ENCODE data around the gene U2AF1L4. TPM values are rescaled to one million over a fixed set of nuclear protein-coding genes. Genes with fewer than 3 reads are reported as not detected.
A peak's percentile ranks its signal among the peaks of the same experiment; 100 is the strongest.

Gene U2AF1L4
- total RNA-seq, 1 donor from 2014 or later = 12.8 TPM

DNA sequence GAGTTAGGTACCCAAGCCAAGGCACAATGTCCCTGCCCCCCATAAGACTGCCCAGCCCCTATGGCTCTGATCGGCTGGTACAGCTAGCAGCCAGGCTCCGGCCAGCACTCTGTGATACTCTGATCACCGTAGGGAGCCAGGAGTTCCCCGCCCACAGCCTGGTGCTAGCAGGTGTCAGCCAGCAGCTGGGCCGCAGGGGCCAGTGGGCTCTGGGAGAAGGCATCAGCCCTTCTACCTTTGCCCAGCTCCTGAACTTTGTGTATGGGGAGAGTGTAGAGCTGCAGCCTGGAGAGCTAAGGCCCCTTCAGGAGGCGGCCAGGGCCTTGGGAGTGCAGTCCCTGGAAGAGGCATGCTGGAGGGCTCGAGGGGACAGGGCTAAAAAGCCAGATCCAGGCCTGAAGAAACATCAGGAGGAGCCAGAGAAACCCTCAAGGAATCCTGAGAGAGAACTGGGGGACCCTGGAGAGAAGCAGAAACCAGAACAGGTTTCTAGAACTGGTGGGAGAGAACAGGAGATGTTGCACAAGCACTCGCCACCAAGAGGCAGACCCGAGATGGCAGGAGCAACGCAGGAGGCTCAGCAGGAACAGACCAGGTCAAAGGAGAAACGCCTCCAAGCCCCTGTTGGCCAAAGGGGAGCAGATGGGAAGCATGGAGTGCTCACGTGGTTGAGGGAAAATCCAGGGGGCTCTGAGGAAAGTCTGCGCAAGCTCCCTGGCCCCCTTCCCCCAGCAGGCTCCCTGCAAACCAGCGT lies 30.4 kb downstream of the U2AF1L4 start:
- no peak for DNase-seq (ENCODE audit: low spot score)

GRCh38 chr19:35713904-35714495 lies 31.2 kb downstream of the U2AF1L4 start:
- no peak for DNase-seq (ENCODE audit: low spot score)

GRCh38 chr19:35713506-35713850 lies 31.7 kb downstream of the U2AF1L4 start:
- no peak for DNase-seq (ENCODE audit: low spot score)

GRCh38 chr19:35712567-35713505 lies 32.4 kb downstream of the U2AF1L4 start:
- DNase-seq (ENCODE audit: low spot score) = no peak

GRCh38 chr19:35710784-35711723 lies 34.2 kb downstream of the U2AF1L4 start:
- DNase-seq (ENCODE audit: low spot score) = no peak

GRCh38 chr19:35708391-35708790 lies 36.8 kb downstream of the U2AF1L4 start:
- no peak for DNase-seq (ENCODE audit: low spot score)

DNA sequence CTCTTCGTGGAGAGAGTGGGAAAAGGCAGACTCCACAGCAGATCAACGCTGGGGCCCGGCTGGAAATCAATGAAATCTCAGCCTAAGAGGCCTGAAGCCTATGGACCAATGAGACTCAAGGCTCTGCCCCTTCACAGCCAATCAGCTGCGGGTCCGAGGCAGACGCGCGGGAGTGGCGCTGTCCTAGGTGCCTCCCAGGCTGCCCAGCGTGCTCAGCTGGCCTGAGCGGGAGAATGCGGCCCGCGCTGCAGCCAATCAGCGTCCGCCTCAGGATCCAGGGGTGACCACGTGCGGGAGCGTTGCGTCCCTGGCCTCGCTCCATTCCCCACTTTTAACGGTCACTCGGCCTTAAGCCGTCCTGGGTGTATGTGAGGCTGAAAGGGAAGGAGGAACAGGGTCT lies 41.0 kb downstream of the U2AF1L4 start, which contains the start of gene ZBTB32:
Gene ZBTB32, plus strand, starts transcription at position 341 of the 400 bp plus-strand sequence. CDS start 10,069 bp downstream, outside the sequence.
- DNase-seq (ENCODE audit: low spot score) = no peak

GRCh38 chr19:35703343-35703742 lies 41.9 kb downstream of the U2AF1L4 start:
- no peak for DNase-seq (ENCODE audit: low spot score)

GRCh38 chr19:35702223-35703012 lies 42.8 kb downstream of the U2AF1L4 start:
- peak; percentile 95 for DNase-seq (ENCODE audit: low spot score)

DNA sequence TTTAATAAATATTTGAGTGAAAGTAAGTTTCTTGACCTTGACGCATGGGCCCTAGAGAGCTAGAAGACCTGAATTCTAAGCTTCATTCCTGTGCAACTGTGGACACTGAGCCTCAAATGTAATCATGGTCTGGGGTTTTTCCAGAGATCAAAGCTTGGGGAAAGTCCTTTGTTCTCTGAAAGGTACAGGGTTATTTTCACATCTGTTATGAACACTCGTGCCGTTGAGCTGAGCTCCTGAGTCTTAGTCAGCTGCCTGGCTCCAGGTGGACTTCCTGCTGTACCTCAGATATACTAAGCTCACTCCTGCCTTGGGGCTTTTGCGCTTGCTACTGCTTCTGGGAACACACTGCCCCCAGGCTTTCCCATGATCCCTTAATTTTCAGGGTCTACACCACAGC lies 48.4 kb downstream of the U2AF1L4 start:
- DNase-seq (ENCODE audit: low spot score) = no peak

DNA sequence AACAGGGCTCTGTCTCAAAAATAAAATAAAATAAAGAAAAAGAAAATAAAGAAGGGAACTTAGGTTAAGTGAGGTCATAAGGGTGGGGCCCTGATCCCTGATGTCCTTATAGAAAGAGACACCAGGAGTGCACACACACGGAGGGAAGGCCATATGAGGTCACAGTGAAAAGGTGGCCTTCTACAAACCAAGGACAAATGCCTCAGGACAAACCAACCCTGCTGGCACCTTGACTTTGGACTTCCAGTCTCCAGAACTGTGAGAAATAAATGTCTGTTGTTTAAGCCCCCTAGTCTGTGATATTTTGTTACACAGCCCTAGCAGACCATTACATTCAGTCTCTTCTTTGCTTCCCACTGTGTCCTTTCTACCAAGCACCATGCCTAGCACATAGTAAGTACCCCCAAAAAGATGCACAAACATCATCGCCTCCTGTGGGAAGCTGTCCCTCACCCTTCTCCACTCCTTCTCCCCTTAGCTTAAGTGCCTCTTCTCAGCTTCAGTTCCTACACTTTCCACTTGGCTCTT lies 49.3 kb downstream of the U2AF1L4 start:
- DNase-seq (ENCODE audit: low spot score) = no peak

DNA sequence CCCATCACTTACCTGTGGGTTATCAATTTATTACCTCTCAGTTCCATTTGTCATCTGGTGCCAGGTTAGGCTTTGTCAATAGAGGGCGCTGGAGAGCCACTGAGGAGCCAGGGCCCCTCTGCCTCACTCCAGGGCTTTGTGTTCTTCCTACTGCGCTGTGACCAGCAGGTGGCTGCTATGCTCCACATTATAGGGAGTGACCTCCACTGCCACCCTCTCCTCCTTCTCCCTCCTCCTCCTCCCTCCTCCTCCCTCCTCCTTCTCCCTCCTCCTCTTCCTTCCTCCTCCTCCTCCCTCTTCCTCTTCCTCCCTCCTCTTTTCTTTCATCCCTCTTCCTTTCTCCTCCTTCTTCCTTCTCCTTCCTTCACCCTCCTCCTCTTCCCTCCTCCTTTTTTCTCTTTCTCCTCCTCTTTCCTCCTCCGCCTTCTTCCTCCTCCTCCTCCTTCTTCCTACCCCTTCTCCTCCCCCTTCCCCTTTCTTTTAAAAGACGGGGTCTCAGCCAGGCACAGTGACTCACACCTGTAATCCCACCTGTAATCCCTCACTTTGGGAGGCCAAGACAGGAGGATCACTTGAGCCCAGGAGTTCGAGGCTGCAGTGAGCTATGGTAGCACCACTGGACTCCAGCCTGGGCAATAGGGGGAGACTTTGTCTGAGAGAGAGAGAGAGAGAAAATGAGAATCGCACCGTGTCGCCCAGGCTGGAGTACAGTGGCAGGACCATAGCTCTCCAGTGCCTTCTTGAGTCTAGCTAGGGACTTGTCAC lies 51.2 kb downstream of the U2AF1L4 start:
- no peak for DNase-seq (ENCODE audit: low spot score)

DNA sequence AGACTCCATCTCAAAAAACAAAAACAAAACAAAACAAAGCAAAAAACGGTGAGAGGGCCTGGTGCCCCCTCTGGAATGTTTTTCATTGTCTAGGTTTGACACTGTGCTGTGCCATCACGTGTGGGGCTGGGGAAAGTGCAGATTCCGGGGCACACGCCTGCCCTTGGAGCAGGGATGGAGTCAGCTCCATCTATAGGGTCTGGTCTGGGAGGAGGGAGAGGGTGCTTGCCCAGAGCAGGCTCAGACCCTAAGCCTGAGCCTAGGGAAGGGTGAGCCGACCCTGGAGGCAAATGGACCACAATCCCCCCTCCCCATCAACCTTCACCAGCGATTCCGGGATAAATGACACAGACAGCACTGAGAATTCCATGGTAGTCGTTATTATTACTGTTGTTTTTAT lies 51.8 kb downstream of the U2AF1L4 start:
- DNase-seq (ENCODE audit: low spot score) = no peak

Other genes starting within 250 kb of the U2AF1L4 start
- gene DMKN, start 231.8 kb downstream of the U2AF1L4 start, total RNA-seq = 3.1 TPM
- not detected for gene SBSN, start 217.1 kb downstream of the U2AF1L4 start, total RNA-seq
- not detected for gene GAPDHS, start 212.0 kb downstream of the U2AF1L4 start, total RNA-seq
- 86.8 TPM for gene TMEM147, start 199.8 kb downstream of the U2AF1L4 start, total RNA-seq
- gene ATP4A, start 181.8 kb downstream of the U2AF1L4 start, total RNA-seq = not detected
- gene PMIS2, start 159.2 kb downstream of the U2AF1L4 start, total RNA-seq = not detected
- 6.4 TPM for gene HAUS5, start 132.7 kb downstream of the U2AF1L4 start, total RNA-seq
- gene RBM42, start 116.4 kb downstream of the U2AF1L4 start, total RNA-seq = 63.9 TPM
- gene ETV2, start 103.7 kb downstream of the U2AF1L4 start, total RNA-seq = 0.74 TPM
- 362 TPM for gene COX6B1, start 97.1 kb downstream of the U2AF1L4 start, total RNA-seq
- gene UPK1A, start 78.9 kb downstream of the U2AF1L4 start, total RNA-seq = 0.45 TPM
- not detected for gene ZBTB32, start 40.9 kb downstream of the U2AF1L4 start, total RNA-seq
- 33.5 TPM for gene KMT2B, start 27.4 kb downstream of the U2AF1L4 start, total RNA-seq
- 10.8 TPM for gene IGFLR1, start 3.0 kb downstream of the U2AF1L4 start, total RNA-seq
- 66.8 TPM for gene PSENEN, start 233 bp upstream of the U2AF1L4 start, total RNA-seq
- gene LIN37, start 3.2 kb upstream of the U2AF1L4 start, total RNA-seq = 12.9 TPM
- gene HSPB6, start 11.6 kb upstream of the U2AF1L4 start, total RNA-seq = 506 TPM
- 16.6 TPM for gene PROSER3, start 12.8 kb upstream of the U2AF1L4 start, total RNA-seq
- gene ARHGAP33, start 30.1 kb upstream of the U2AF1L4 start, total RNA-seq = 2.7 TPM
- not detected for gene PRODH2, start 67.4 kb upstream of the U2AF1L4 start, total RNA-seq
- gene NPHS1, start 107.1 kb upstream of the U2AF1L4 start, total RNA-seq = not detected
- gene KIRREL2, start 111.5 kb upstream of the U2AF1L4 start, total RNA-seq = not detected
- 3.5 TPM for gene APLP1, start 123.2 kb upstream of the U2AF1L4 start, total RNA-seq
- 33.3 TPM for gene NFKBID, start 155.1 kb upstream of the U2AF1L4 start, total RNA-seq
- 20.9 TPM for gene HCST, start 157.1 kb upstream of the U2AF1L4 start, total RNA-seq
- 201 TPM for gene TYROBP, start 162.9 kb upstream of the U2AF1L4 start, total RNA-seq
- 11.5 TPM for gene LRFN3, start 191.0 kb upstream of the U2AF1L4 start, total RNA-seq
- 8.2 TPM for gene SDHAF1, start 249.8 kb upstream of the U2AF1L4 start, total RNA-seq